Right lobe of liver (tissue), 6 donors: ENCODE measurements around the gene ADO. TPM values are rescaled to one million over a fixed set of nuclear protein-coding genes. Genes with fewer than 3 reads are reported as not detected.

Experiments used
- ATAC-seq, 4 donors: fragments of 200-7000 bp; cut with Tn5 transposase; one replicate each; pipeline ENCODE4 v1.9.1; 2020; ENCODE audit warnings: mild to moderate bottlenecking in 4 of 4, moderate library complexity in 4 of 4
- DNase-seq, 3 donors: peaks; one replicate each; pipeline ENCODE4 v3.0.0-alpha.2; 2020
- H3K27ac ChIP-seq, 3 donors: fragments of 200-600 bp; one replicate each; pipeline ENCODE4 v1.8.0; 2022
- H3K27me3 ChIP-seq, 2 donors: fragments of 200-600 bp; one replicate each; pipeline ENCODE4 v1.8.0; 2022
- H3K36me3 ChIP-seq, 4 donors: fragments of 200-600 bp; sonication (generic) in 1 of 4; one replicate each; pipeline versions ENCODE4 v1.5.1 to v1.8.0; 2017 to 2022; ENCODE audit warnings: control low read depth in 1 of 4
- H3K4me1 ChIP-seq, 4 donors: fragments of 200-600 bp; sonication (generic) in 1 of 4; one replicate each; pipeline versions ENCODE4 v1.5.1 to v1.8.0; 2017 to 2022; ENCODE audit warnings: control low read depth in 1 of 4
- H3K4me3 ChIP-seq, 3 donors: fragments of 200-600 bp; one replicate each; pipeline ENCODE4 v1.8.0; 2022
- H3K9me3 ChIP-seq, 4 donors: fragments of 200-600 bp; sonication (generic) in 1 of 4; one replicate each; pipeline versions ENCODE4 v1.5.1 to v1.8.0; 2017 to 2022; ENCODE audit warnings: control low read depth in 1 of 4
- CTCF ChIP-seq, 4 donors: fragments of 200-600 bp in 3 of 4; fragments of 450-650 bp in 1 of 4; IDR thresholded peaks; one replicate each; pipeline versions ENCODE4 v1.5.1 to v1.8.0; 2016 to 2022; ENCODE audit warnings: antibody characterized with exemption in 4 of 4, mild to moderate bottlenecking in 2 of 4
- POLR2A ChIP-seq: fragments of 450-650 bp; IDR thresholded peaks from one replicate; pipeline ENCODE4 v1.6.1; 2017; ENCODE audit warnings: antibody characterized with exemption, mild to moderate bottlenecking
- WGBS: methylation state at CpG from one replicate; pipeline ENCODE4 v1.1.6; 2018; ENCODE audit warnings: low coverage, low lambda C conversion rate; ENCODE audit not compliant: insufficient coverage; ENCODE audit errors: missing lambda C conversion rate; 5-methylcytosine and 5-hydroxymethylcytosine counted together
- intact Hi-C, 2 donors: fragments of 100-400 bp; cut with DNase I; formaldehyde crosslinking; loops; one replicate each; pipeline versions ENCODE4 v1.11.2 to v1.14.1; 2022
- total RNA-seq, 6 experiments: library from RNA; depleted of rRNA in 2 of 6; stranded (reverse); fragments of >200 nt in 2 of 6; fragmentation: NEBNext Ultra II Directional in 3 of 6; extraction: Animal tissue kit (Norgen Biotek cat#: 25700) in 3 of 6; gene quantifications; one replicate each; pipeline versions ENCODE4 v1.1.0 to v1.2.4, GENCODE V29; 2016 to 2023
- donor health status: DM: no; HTN: yes; CAD: no.
- donor health status: DM: no; HTN: no; CAD: no.
- donor health status: DM: no; HTN: no; CAD: no.
- donor health status: DM: no; HTN: yes; CAD: no.
- donor health status: DM: no; HTN: yes; CAD: no.

Gene ADO
- total RNA-seq, 6 experiments from 2014 or later: 4.2 to 8.3 (median 5.5) TPM

GRCh38 chr10:62818426-62819011, 14.0 kb downstream of the ADO start:
- no peaks in the 10 kb centered on the region for H3K36me3 ChIP-seq
- H3K4me3 ChIP-seq: peak overlapping the region; percentile 74 to 98 (median 77)
- peaks cover 0 to 11% of the 10 kb centered on the region in 2 donors for H3K27me3 ChIP-seq
- H3K9me3 ChIP-seq: no peaks in the 10 kb centered on the region
- intact Hi-C loops: no loop called here
- WGBS: 10% methylated on average over 33 of the region's 65 CpGs
- no peak overlapping the region for H3K27ac ChIP-seq
- ATAC-seq: no peak
- peak; percentile 51 to 63 (median 58) for DNase-seq
- peaks cover 0 to 24% (median 10%) of the 10 kb centered on the region in 4 donors for H3K4me1 ChIP-seq
- TF ChIP-seq POLR2A: no peak
- peak in 2 of 4 donors; percentile 8 to 10 for TF ChIP-seq CTCF (IDR thresholded peaks at IDR 0.05)

- ATAC-seq (no peak), DNase-seq (no peak)
- Histone ChIP-seq H3K36me3 (no peaks in the 10 kb centered on the region), H3K4me3 (no peak overlapping the region), H3K27ac (no peak overlapping the region), H3K9me3 (no peaks in the 10 kb centered on the region), H3K27me3 (peaks cover 0 to 11% of the 10 kb centered on the region in 2 donors), H3K4me1 (peaks cover 0 to 24% (median 10%) of the 10 kb centered on the region in 4 donors)
- intact Hi-C loops: no loop called here
- TF ChIP-seq POLR2A: no peak
- TF ChIP-seq CTCF (IDR thresholded peaks at IDR 0.05): no peak
- 47% methylated on average over 15 of the region's 19 CpGs for WGBS
Measured at GRCh38 chr10:62819141-62819920, 14.8 kb downstream of the ADO start.

GRCh38 chr10:62820586-62820985, 16.1 kb downstream of the ADO start:
- intact Hi-C loops: loop anchor here in 1 of 2 donors (5.0 kb wide), 1 partner anchor 257 kb away; no protein-coding TSS in a partner anchor
- Histone ChIP-seq H3K9me3 (no peaks in the 10 kb centered on the region), H3K36me3 (no peaks in the 10 kb centered on the region), H3K27ac (no peak overlapping the region), H3K27me3 (peaks cover 0 to 2% of the 10 kb centered on the region in 2 donors), H3K4me3 (no peak overlapping the region), H3K4me1 (peaks cover 0 to 16% (median 7%) of the 10 kb centered on the region in 4 donors)
- 51% methylated on average over 5 of the region's 5 CpGs for WGBS
- no peak for ATAC-seq
- no peak for DNase-seq
- no peak for TF ChIP-seq POLR2A
- TF ChIP-seq CTCF (IDR thresholded peaks at IDR 0.05): no peak

GRCh38 chr10:62826273-62826672, 21.8 kb downstream of the ADO start:
- Histone ChIP-seq H3K27me3 (no peaks in the 10 kb centered on the region), H3K9me3 (no peaks in the 10 kb centered on the region), H3K36me3 (no peaks in the 10 kb centered on the region), H3K4me1 (no peaks in the 10 kb centered on the region), H3K27ac (no peak overlapping the region), H3K4me3 (no peak overlapping the region)
- intact Hi-C loops: no loop called here
- no peak for DNase-seq
- 93% methylated on average over 1 of the region's 1 CpG for WGBS
- TF ChIP-seq CTCF (IDR thresholded peaks at IDR 0.05) (no peak), POLR2A (no peak)
- no peak for ATAC-seq
